ENCODE results near the gene OR4F15.
A peak's percentile ranks its signal among the peaks of the same experiment; 100 is the strongest.

OR4F15 gene

DNA sequence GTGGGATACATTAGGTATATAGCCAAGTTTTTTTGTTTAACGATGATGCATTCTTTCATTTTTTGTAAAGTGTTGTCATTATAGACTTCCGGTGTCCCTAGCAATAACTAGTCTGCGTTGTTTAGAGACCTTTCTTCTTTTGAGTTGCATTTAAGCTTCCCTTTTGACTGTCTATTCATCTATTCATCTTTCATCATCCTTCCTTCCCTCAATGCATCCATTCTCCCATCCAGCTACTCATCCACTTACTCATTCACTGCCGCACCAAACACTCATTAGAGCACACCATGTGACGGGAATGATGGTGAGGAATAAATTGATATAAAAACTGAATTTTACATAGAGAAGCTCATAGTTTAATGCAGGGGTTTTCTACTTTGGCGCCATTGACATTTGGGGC, 32.9 kb downstream of the OR4F15 start:
- TF ChIP-seq, protein P1, sequence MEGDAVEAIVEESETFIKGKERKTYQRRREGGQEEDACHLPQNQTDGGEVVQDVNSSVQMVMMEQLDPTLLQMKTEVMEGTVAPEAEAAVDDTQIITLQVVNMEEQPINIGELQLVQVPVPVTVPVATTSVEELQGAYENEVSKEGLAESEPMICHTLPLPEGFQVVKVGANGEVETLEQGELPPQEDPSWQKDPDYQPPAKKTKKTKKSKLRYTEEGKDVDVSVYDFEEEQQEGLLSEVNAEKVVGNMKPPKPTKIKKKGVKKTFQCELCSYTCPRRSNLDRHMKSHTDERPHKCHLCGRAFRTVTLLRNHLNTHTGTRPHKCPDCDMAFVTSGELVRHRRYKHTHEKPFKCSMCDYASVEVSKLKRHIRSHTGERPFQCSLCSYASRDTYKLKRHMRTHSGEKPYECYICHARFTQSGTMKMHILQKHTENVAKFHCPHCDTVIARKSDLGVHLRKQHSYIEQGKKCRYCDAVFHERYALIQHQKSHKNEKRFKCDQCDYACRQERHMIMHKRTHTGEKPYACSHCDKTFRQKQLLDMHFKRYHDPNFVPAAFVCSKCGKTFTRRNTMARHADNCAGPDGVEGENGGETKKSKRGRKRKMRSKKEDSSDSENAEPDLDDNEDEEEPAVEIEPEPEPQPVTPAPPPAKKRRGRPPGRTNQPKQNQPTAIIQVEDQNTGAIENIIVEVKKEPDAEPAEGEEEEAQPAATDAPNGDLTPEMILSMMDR (conservative IDR thresholded peaks at IDR 0.05) = no peak
- no peak overlapping the region for H3K27ac ChIP-seq

DNA sequence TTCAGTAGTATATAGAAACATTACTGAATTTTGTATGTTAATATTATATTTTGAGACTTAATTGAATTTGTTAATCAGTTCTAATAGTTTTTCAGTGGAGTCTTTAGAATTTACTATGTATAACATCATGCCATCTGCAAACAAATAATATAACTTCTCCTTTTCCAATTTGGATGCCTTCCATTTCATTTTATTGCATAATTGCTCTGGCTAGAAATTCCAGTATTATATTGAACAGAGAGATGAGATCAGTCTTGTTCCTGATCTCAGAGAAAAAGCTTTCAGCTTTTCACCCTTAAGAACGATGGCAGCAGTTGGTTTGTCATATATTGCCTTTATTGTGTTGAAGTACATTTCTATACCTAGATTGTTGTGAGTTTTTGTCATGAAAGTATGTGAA, 40.4 kb downstream of the OR4F15 start:
- TF ChIP-seq, protein P1 (conservative IDR thresholded peaks at IDR 0.05) = no peak
- H3K27ac ChIP-seq = peak overlapping the region; percentile 78
